H1 (cell line): ENCODE measurements around the gene TRIM44. TPM values are rescaled to one million over a fixed set of nuclear protein-coding genes. Genes with fewer than 3 reads are reported as not detected.

Experiments used
- ASH2L ChIP-seq: fragments of 200-600, 300-600 bp; sonication (generic); IDR thresholded peaks from one replicate; pipeline ENCODE4 v1.7.1; 2017; ENCODE audit warnings: low read length
- CHD1 ChIP-seq: IDR thresholded peaks from 2 replicates; pipeline ENCODE4 v1.6.1; 2012; ENCODE audit warnings: low read depth, low read length, improper control_type of control experiment
- CTBP2 ChIP-seq: IDR thresholded peaks from 2 replicates; pipeline ENCODE4 v1.7.0; 2011; ENCODE audit warnings: borderline replicate concordance, mild to moderate bottlenecking, moderate library complexity, mixed read lengths, low read length; ENCODE audit not compliant: insufficient read depth, insufficient read length
- E2F6 ChIP-seq: IDR thresholded peaks from 2 replicates; pipeline ENCODE4 v1.6.1; 2012; ENCODE audit warnings: inconsistent platforms
- EGR1 ChIP-seq: IDR thresholded peaks from 2 replicates; pipeline ENCODE4 v1.6.1; 2011; ENCODE audit warnings: low read depth, low read length, borderline replicate concordance
- EZH2 ChIP-seq: fragments of 200-600 bp; sonication (generic); IDR thresholded peaks from 2 replicates; pipeline ENCODE4 v1.7.1; 2012; ENCODE audit warnings: low read depth, mild to moderate bottlenecking, moderate library complexity, low read length, inconsistent platforms; ENCODE audit not compliant: severe bottlenecking
- FOSL1 ChIP-seq: IDR thresholded peaks from 2 replicates; pipeline ENCODE4 v1.6.1; 2011; ENCODE audit warnings: mild to moderate bottlenecking, low read depth, low read length, moderate library complexity; ENCODE audit not compliant: insufficient read depth
- KDM1A ChIP-seq: fragments of 200-600, 300-600 bp; sonication (generic); IDR thresholded peaks from 2 replicates; pipeline ENCODE4 v1.7.1; 2016; ENCODE audit warnings: mild to moderate bottlenecking, low read length, borderline replicate concordance
- RBBP5 ChIP-seq: IDR thresholded peaks from 2 replicates; pipeline ENCODE4 v1.7.1; 2012; ENCODE audit warnings: low read depth, mild to moderate bottlenecking, inconsistent platforms, low read length, moderate library complexity, borderline replicate concordance
- SAP30 ChIP-seq: fragments of 300-600 bp; sonication (generic); IDR thresholded peaks from 2 replicates; pipeline ENCODE4 v1.7.1; 2012; ENCODE audit warnings: low read length, moderate library complexity, mild to moderate bottlenecking, inconsistent platforms; ENCODE audit not compliant: insufficient read depth, insufficient replicate concordance
- SRF ChIP-seq: IDR thresholded peaks from 2 replicates; pipeline ENCODE4 v1.6.1; 2011; ENCODE audit warnings: mild to moderate bottlenecking, low read depth, low read length, moderate library complexity
- TAF1 ChIP-seq: IDR thresholded peaks from 2 replicates; pipeline ENCODE4 v1.6.1; 2011; ENCODE audit warnings: mild to moderate bottlenecking, low read depth, low read length
- polyA plus RNA-seq, 7 experiments: library from polyadenylated mRNA; depleted of rRNA in 3 of 7; stranded (reverse) in 5 of 7; unstranded in 2 of 7; fragments of >200 nt in 5 of 7; fragments of 200-250 nt in 2 of 7; gene quantifications; 1 replicate in 5 of 7; 2 replicates in 1 of 7; 4 replicates in 1 of 7; pipeline versions ENCODE4 v1.2.1 to v1.2.3, GENCODE V29; 2011 to 2013; ENCODE audit warnings: missing spikeins in 2 of 7, mixed read lengths in 2 of 7
- total RNA-seq: library from RNA; stranded (reverse); fragmentation: NEBNext Ultra II Directional; extraction: Animal tissue kit (Norgen Biotek cat#: 25700); gene quantifications from 2 replicates; pipeline ENCODE4 v1.2.1, GENCODE V29; 2021

Gene TRIM44
- total and polyA plus RNA-seq, 2 of the 8 experiments (the other 6 are each of a cell fraction or from before 2014, with no cell fraction given) = 13.9 to 34.4 TPM

- peak; percentile 53; the same call in 1 of the 2 replicates for TF ChIP-seq TAF1
- TF ChIP-seq EZH2 = peak; percentile 28
- TF ChIP-seq FOSL1 = no peak
- peak; percentile 27; the same call in 1 of the 2 replicates for TF ChIP-seq RBBP5
- TF ChIP-seq EGR1 = peak; percentile 54; the same call in 1 of the 2 replicates
- no peak for TF ChIP-seq CTBP2
- no peak for TF ChIP-seq CHD1
- TF ChIP-seq SAP30 = no peak
- peak; percentile 26 for TF ChIP-seq ASH2L
- TF ChIP-seq KDM1A = peak; percentile 14; the same call in 1 of the 2 replicates
- TF ChIP-seq SRF = no peak
- TF ChIP-seq E2F6 = peak; percentile 97
Observed at GRCh38 chr11:35617687-35618496, 44.7 kb upstream of the TRIM44 start, which contains the start of gene FJX1 (continued).
